WTC11 (cell line): ENCODE measurements around the gene PCDHGA1. TPM values are rescaled to one million over a fixed set of nuclear protein-coding genes. Genes with fewer than 3 reads are reported as not detected.

Experiments
- ATAC-seq: fragments of 200-7000 bp; cut with Tn5 transposase; 2 replicates; pipeline ENCODE4 v1.10.0; 2021; ENCODE audit warnings: mild to moderate bottlenecking, moderate library complexity
- CTCF ChIA-PET: fragments of 300-600 bp; sonication (Branson Sonifier 250); formaldehyde crosslinking; loops from one replicate; lab custom pipeline; 2021; ENCODE audit warnings: antibody characterized with exemption; lab: Charles Lee
- POLR2A ChIA-PET: fragments of 350-600 bp; sonication (Branson Sonifier 250); formaldehyde crosslinking; loops from one replicate; lab custom pipeline; 2021; ENCODE audit warnings: antibody characterized with exemption; lab: Charles Lee
- DNase-seq: peaks from one replicate; pipeline ENCODE4 v3.0.0; 2021; ENCODE audit warnings: low spot score
- H3K27ac Mint-ChIP-seq: 2 replicates; pipeline ENCODE4 v1.8.0; 2021; ENCODE audit warnings: mixed read lengths
- H3K27me3 Mint-ChIP-seq: 2 replicates; pipeline ENCODE4 v1.8.0; 2021; ENCODE audit warnings: low read depth, mild to moderate bottlenecking, moderate library complexity, mixed read lengths
- H3K36me3 Mint-ChIP-seq: 2 replicates; pipeline ENCODE4 v1.8.0; 2021; ENCODE audit warnings: mixed read lengths
- H3K4me1 Mint-ChIP-seq: 2 replicates; pipeline ENCODE4 v1.8.0; 2022; ENCODE audit warnings: mixed read lengths
- H3K4me3 Mint-ChIP-seq: 2 replicates; pipeline ENCODE4 v1.8.0; 2021; ENCODE audit warnings: mild to moderate bottlenecking, moderate library complexity, mixed read lengths
- H3K9me3 Mint-ChIP-seq: 2 replicates; pipeline ENCODE4 v1.8.0; 2021; ENCODE audit warnings: mixed read lengths
- CREM ChIP-seq: sonication (generic); formaldehyde crosslinking; IDR thresholded peaks from 2 replicates; pipeline ENCODE4 v1.8.1; 2022; ENCODE audit warnings: mild to moderate bottlenecking, missing genetic modification reagents, moderate library complexity
- ESRRA ChIP-seq: sonication (generic); formaldehyde crosslinking; IDR thresholded peaks from 2 replicates; pipeline ENCODE4 v1.8.1; 2022; ENCODE audit warnings: mild to moderate bottlenecking, missing genetic modification reagents, borderline replicate concordance
- FOXK1 ChIP-seq: sonication (generic); formaldehyde crosslinking; IDR thresholded peaks from 2 replicates; pipeline ENCODE4 v1.8.0; 2022; ENCODE audit warnings: mild to moderate bottlenecking, moderate library complexity, missing genetic modification reagents
- FOXP4 ChIP-seq: sonication (generic); formaldehyde crosslinking; IDR thresholded peaks from 2 replicates; pipeline ENCODE4 v1.8.0; 2022; ENCODE audit warnings: mild to moderate bottlenecking, missing genetic modification reagents
- GRHL2 ChIP-seq: fragments of 250-450 bp; sonication (Bioruptor Pico); IDR thresholded peaks from 2 replicates; pipeline ENCODE4 v1.8.0; 2022; ENCODE audit warnings: mild to moderate bottlenecking, moderate library complexity; ENCODE audit not compliant: insufficient replicate concordance, severe bottlenecking
- IRF2 ChIP-seq: sonication (generic); formaldehyde crosslinking; IDR thresholded peaks from 2 replicates; pipeline ENCODE4 v1.8.0; 2022; ENCODE audit warnings: low read depth, missing genetic modification reagents, borderline replicate concordance
- JUN ChIP-seq: sonication (generic); formaldehyde crosslinking; IDR thresholded peaks from 2 replicates; pipeline ENCODE4 v1.8.0; 2023; ENCODE audit warnings: mild to moderate bottlenecking, missing genetic modification reagents
- PRRX2 ChIP-seq: fragments of 250-450 bp; sonication (Bioruptor Pico); IDR thresholded peaks from 2 replicates; pipeline ENCODE4 v1.8.0; 2021; ENCODE audit warnings: mild to moderate bottlenecking
- SMAD3 ChIP-seq: sonication (generic); formaldehyde crosslinking; IDR thresholded peaks from 2 replicates; pipeline ENCODE4 v1.8.0; 2022; ENCODE audit warnings: missing genetic modification reagents, mild to moderate bottlenecking, borderline replicate concordance
- ZNF121 ChIP-seq: sonication (generic); formaldehyde crosslinking; IDR thresholded peaks from 2 replicates; pipeline ENCODE4 v1.8.0; 2023; ENCODE audit warnings: missing genetic modification reagents
- ZNF232 ChIP-seq: sonication (generic); formaldehyde crosslinking; IDR thresholded peaks from 2 replicates; pipeline ENCODE4 v1.8.0; 2022; ENCODE audit warnings: mild to moderate bottlenecking, missing genetic modification reagents
- ZNF396 ChIP-seq: fragments of 250-450 bp; sonication (Bioruptor Pico); IDR thresholded peaks from 2 replicates; pipeline ENCODE4 v1.8.0; 2021; ENCODE audit warnings: mild to moderate bottlenecking, moderate library complexity, borderline replicate concordance
- total RNA-seq: library from RNA; stranded (reverse); gene quantifications from 3 replicates; pipeline ENCODE4 v1.2.3, GENCODE V29; 2021
- TF ChIP-seq, protein P1 (sequence below): sonication (generic); formaldehyde crosslinking; IDR thresholded peaks from 2 replicates; pipeline ENCODE4 v1.8.1; 2023; ENCODE audit warnings: mild to moderate bottlenecking, missing genetic modification reagents
- TF ChIP-seq, protein P2 (sequence below): sonication (generic); formaldehyde crosslinking; IDR thresholded peaks from 2 replicates; pipeline ENCODE4 v1.8.1; 2022; ENCODE audit warnings: missing genetic modification reagents, borderline replicate concordance
- TF ChIP-seq, protein P3 (sequence below): fragments of 200-600 bp; IDR thresholded peaks from 2 replicates; pipeline ENCODE4 v1.8.0; 2022; ENCODE audit warnings: antibody characterized with exemption
- TF ChIP-seq, protein P4 (sequence below): fragments of 250-450 bp; sonication (Bioruptor Pico); conservative IDR thresholded peaks from 2 replicates; pipeline ENCODE4 v1.9.0; 2021; ENCODE audit warnings: mild to moderate bottlenecking
- TF ChIP-seq, protein P5 (sequence below): sonication (generic); formaldehyde crosslinking; conservative IDR thresholded peaks from 2 replicates; pipeline ENCODE4 v1.8.1; 2023; ENCODE audit warnings: mild to moderate bottlenecking, low read depth, missing genetic modification reagents, moderate library complexity
- TF ChIP-seq, protein P6 (sequence below): sonication (generic); formaldehyde crosslinking; IDR thresholded peaks from 2 replicates; pipeline ENCODE4 v1.8.0; 2022; ENCODE audit warnings: mild to moderate bottlenecking, missing genetic modification reagents

PCDHGA1 gene
- total RNA-seq, 1 experiment from 2014 or later = 1.5 TPM

DNA sequence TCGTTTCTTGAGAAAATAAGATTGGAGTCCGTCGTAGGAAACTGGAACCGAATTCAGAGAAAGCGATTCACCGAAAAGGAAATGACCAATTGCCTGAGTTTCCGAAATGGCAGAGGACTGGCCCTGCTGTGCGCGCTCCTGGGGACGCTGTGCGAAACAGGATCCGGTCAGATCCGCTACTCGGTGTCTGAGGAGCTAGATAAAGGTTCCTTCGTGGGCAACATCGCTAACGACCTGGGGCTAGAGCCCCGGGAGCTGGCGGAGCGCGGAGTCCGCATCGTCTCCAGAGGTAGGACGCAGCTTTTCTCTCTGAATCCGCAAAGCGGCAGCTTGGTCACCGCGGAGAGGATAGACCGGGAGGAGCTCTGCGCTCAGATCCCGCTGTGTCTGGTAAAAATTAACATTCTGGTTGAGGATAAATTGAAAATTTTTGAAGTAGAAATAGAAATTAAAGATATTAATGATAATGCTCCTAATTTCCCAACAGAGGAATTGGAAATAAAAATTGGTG lies 13.7 kb downstream of the PCDHGA1 start:
- CTCF ChIA-PET = interaction anchor here (0.6 to 4.0 kb wide), 32 partner anchors 10 to 223 kb away, joined by 3 to 22 read pairs (median 4); partner anchors contain the start of genes PCDHB10, PCDHB11, PCDHB14 and PCDHB15
- DNase-seq (no peak), ATAC-seq (no peak)
- H3K4me3 Mint-ChIP-seq = 0 out of 2 replicates have a peak overlapping the region, but pooled peaks have one; percentile 22
- peaks cover 2% of the 10 kb centered on the region; the same call in 1 of the 2 replicates for H3K4me1 Mint-ChIP-seq
- POLR2A ChIA-PET = interaction anchor here (0.6 kb wide), 1 partner anchor 1022 kb away, joined by 3 read pairs; no protein-coding TSS in a partner anchor
- peaks cover 51% of the 10 kb centered on the region for H3K36me3 Mint-ChIP-seq
- H3K27me3 Mint-ChIP-seq = no peaks in the 10 kb centered on the region
- peaks cover 57% of the 10 kb centered on the region for H3K9me3 Mint-ChIP-seq
- no peak overlapping the region for H3K27ac Mint-ChIP-seq
- no peak for TF ChIP-seq PRRX2 (CRISPR knock-in tag)
- TF ChIP-seq CREM = no peak
- TF ChIP-seq, protein P1, sequence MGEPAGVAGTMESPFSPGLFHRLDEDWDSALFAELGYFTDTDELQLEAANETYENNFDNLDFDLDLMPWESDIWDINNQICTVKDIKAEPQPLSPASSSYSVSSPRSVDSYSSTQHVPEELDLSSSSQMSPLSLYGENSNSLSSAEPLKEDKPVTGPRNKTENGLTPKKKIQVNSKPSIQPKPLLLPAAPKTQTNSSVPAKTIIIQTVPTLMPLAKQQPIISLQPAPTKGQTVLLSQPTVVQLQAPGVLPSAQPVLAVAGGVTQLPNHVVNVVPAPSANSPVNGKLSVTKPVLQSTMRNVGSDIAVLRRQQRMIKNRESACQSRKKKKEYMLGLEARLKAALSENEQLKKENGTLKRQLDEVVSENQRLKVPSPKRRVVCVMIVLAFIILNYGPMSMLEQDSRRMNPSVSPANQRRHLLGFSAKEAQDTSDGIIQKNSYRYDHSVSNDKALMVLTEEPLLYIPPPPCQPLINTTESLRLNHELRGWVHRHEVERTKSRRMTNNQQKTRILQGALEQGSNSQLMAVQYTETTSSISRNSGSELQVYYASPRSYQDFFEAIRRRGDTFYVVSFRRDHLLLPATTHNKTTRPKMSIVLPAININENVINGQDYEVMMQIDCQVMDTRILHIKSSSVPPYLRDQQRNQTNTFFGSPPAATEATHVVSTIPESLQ = no peak
- no peak for TF ChIP-seq ESRRA (CRISPR knock-in tag)
- no peak for TF ChIP-seq ZNF396 (CRISPR knock-in tag)
- TF ChIP-seq, protein P2, sequence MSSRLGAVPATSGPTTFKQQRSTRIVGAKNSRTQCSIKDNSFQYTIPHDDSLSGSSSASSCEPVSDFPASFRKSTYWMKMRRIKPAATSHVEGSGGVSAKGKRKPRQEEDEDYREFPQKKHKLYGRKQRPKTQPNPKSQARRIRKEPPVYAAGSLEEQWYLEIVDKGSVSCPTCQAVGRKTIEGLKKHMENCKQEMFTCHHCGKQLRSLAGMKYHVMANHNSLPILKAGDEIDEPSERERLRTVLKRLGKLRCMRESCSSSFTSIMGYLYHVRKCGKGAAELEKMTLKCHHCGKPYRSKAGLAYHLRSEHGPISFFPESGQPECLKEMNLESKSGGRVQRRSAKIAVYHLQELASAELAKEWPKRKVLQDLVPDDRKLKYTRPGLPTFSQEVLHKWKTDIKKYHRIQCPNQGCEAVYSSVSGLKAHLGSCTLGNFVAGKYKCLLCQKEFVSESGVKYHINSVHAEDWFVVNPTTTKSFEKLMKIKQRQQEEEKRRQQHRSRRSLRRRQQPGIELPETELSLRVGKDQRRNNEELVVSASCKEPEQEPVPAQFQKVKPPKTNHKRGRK (CRISPR knock-in tag) = no peak
- TF ChIP-seq, protein P3, sequence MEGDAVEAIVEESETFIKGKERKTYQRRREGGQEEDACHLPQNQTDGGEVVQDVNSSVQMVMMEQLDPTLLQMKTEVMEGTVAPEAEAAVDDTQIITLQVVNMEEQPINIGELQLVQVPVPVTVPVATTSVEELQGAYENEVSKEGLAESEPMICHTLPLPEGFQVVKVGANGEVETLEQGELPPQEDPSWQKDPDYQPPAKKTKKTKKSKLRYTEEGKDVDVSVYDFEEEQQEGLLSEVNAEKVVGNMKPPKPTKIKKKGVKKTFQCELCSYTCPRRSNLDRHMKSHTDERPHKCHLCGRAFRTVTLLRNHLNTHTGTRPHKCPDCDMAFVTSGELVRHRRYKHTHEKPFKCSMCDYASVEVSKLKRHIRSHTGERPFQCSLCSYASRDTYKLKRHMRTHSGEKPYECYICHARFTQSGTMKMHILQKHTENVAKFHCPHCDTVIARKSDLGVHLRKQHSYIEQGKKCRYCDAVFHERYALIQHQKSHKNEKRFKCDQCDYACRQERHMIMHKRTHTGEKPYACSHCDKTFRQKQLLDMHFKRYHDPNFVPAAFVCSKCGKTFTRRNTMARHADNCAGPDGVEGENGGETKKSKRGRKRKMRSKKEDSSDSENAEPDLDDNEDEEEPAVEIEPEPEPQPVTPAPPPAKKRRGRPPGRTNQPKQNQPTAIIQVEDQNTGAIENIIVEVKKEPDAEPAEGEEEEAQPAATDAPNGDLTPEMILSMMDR = no peak
- TF ChIP-seq, protein P4, sequence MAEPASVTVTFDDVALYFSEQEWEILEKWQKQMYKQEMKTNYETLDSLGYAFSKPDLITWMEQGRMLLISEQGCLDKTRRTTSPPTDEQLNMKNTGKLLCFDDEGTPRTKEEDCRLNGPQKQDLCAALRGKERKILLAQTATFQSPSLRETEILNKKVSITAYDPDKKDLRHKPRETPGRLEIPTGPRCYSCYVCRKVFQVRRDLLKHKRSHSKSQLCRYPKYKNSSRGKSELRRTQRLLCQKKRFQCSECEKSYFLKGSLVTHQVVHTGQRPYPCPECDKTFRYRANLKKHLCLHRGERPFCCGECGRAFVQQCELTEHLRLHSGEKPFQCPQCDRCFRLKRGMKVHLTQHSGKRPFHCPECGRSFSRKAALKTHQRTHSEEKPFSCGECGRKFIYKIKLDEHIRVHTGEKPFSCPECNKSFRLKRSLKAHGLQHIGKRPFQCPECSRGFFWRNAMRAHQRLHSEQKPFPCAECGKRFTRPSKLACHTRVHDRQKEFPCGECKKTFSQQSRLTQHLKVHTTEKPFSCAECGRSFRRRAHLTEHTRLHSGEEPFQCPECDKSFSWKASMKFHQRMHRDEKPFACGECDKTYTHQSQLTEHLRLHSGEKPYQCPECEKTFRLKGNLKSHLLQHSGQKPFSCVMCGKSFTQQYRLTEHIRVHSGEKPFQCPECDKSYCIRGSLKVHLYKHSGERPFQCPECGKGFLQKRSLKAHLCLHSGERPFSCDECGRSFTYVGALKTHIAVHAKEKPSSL (CRISPR knock-in tag) = no peak
- no peak for TF ChIP-seq SMAD3 (CRISPR knock-in tag)
- TF ChIP-seq GRHL2 (CRISPR knock-in tag) = no peak
- no peak for TF ChIP-seq ZNF121 (CRISPR knock-in tag)
- TF ChIP-seq, protein P5, sequence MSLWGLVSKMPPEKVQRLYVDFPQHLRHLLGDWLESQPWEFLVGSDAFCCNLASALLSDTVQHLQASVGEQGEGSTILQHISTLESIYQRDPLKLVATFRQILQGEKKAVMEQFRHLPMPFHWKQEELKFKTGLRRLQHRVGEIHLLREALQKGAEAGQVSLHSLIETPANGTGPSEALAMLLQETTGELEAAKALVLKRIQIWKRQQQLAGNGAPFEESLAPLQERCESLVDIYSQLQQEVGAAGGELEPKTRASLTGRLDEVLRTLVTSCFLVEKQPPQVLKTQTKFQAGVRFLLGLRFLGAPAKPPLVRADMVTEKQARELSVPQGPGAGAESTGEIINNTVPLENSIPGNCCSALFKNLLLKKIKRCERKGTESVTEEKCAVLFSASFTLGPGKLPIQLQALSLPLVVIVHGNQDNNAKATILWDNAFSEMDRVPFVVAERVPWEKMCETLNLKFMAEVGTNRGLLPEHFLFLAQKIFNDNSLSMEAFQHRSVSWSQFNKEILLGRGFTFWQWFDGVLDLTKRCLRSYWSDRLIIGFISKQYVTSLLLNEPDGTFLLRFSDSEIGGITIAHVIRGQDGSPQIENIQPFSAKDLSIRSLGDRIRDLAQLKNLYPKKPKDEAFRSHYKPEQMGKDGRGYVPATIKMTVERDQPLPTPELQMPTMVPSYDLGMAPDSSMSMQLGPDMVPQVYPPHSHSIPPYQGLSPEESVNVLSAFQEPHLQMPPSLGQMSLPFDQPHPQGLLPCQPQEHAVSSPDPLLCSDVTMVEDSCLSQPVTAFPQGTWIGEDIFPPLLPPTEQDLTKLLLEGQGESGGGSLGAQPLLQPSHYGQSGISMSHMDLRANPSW = no peak
- TF ChIP-seq ZNF232 (CRISPR knock-in tag) = no peak
- TF ChIP-seq, protein P6, sequence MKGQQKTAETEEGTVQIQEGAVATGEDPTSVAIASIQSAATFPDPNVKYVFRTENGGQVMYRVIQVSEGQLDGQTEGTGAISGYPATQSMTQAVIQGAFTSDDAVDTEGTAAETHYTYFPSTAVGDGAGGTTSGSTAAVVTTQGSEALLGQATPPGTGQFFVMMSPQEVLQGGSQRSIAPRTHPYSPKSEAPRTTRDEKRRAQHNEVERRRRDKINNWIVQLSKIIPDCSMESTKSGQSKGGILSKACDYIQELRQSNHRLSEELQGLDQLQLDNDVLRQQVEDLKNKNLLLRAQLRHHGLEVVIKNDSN = no peak
- no peak for TF ChIP-seq FOXP4 (CRISPR knock-in tag)
- no peak for TF ChIP-seq JUN
- TF ChIP-seq IRF2 = no peak
- no peak for TF ChIP-seq FOXK1 (CRISPR knock-in tag)
